Measurements from ENCODE around the gene PLPPR4.
"Not testable (repeated sequence)": the region's sequence is repeated elsewhere in the genome, so short reads cannot be mapped to it uniquely, and the experiment has no call there.

PLPPR4 gene

GRCh38 chr1:99269321-99269720 lies 5.0 kb downstream of the PLPPR4 start:
- DNase-seq = no peak

GRCh38 chr1:99270646-99271045 lies 6.4 kb downstream of the PLPPR4 start:
- DNase-seq = no peak

GRCh38 chr1:99271249-99271648 lies 7.0 kb downstream of the PLPPR4 start:
- DNase-seq = no peak

- no peak for DNase-seq
Observed at GRCh38 chr1:99277066-99277465, 12.8 kb downstream of the PLPPR4 start.

- no peak for DNase-seq
Observed at GRCh38 chr1:99279525-99279924, 15.2 kb downstream of the PLPPR4 start.

- DNase-seq = no peak
Observed at GRCh38 chr1:99281105-99281504, 16.8 kb downstream of the PLPPR4 start.

GRCh38 chr1:99282536-99282935 lies 18.2 kb downstream of the PLPPR4 start:
- no peak for DNase-seq

GRCh38 chr1:99283521-99283920 lies 19.2 kb downstream of the PLPPR4 start:
- DNase-seq = not testable (repeated sequence)

- no peak for DNase-seq
Observed at GRCh38 chr1:99292886-99293285, 28.6 kb downstream of the PLPPR4 start.

- DNase-seq = no peak
Observed at GRCh38 chr1:99297923-99298322, 33.6 kb downstream of the PLPPR4 start.

- no peak for DNase-seq
Observed at GRCh38 chr1:99304725-99305282, 40.5 kb downstream of the PLPPR4 start.

GRCh38 chr1:99305626-99306025 lies 41.3 kb downstream of the PLPPR4 start:
- no peak for DNase-seq

- no peak for DNase-seq
Observed at GRCh38 chr1:99306056-99306455, 41.8 kb downstream of the PLPPR4 start.

- DNase-seq = no peak
Observed at GRCh38 chr1:99306644-99307043, 42.4 kb downstream of the PLPPR4 start.

- no peak for DNase-seq
Observed at GRCh38 chr1:99315305-99315704, 51.0 kb downstream of the PLPPR4 start.

- DNase-seq = no peak
Observed at GRCh38 chr1:99326215-99326949, 62.1 kb downstream of the PLPPR4 start.

GRCh38 chr1:99327357-99327756 lies 63.1 kb downstream of the PLPPR4 start:
- no peak for DNase-seq

GRCh38 chr1:99328171-99328570 lies 63.9 kb downstream of the PLPPR4 start:
- DNase-seq = no peak

GRCh38 chr1:99331083-99331482 lies 66.8 kb downstream of the PLPPR4 start:
- no peak for DNase-seq

GRCh38 chr1:99331636-99332035 lies 67.3 kb downstream of the PLPPR4 start:
- no peak for DNase-seq

GRCh38 chr1:99332561-99332960 lies 68.3 kb downstream of the PLPPR4 start:
- no peak for DNase-seq

GRCh38 chr1:99334991-99335390 lies 70.7 kb downstream of the PLPPR4 start:
- DNase-seq = no peak

- DNase-seq = no peak
Observed at GRCh38 chr1:99347041-99347684, 82.9 kb downstream of the PLPPR4 start.

GRCh38 chr1:99348397-99349132 lies 84.3 kb downstream of the PLPPR4 start:
- no peak for DNase-seq

All from NK-92 treated with Interleukin-12 subunit alpha and Interleukin-12 subunit beta, amount 100 ng/mL, for 24 hours (cell line).